Activated T-cell treated with anti-CD3 and anti-CD28 coated beads, Interleukin-2, amount 50 U/mL, for 24 hours (primary cell): ENCODE measurements around the gene RTRAF.

Source experiments
- DNase-seq: peaks from one replicate; pipeline ENCODE4 v3.0.0-alpha.2; 2020
- H3K27ac Mint-ChIP-seq: 2 replicates; pipeline ENCODE4 v1.8.0; 2020; ENCODE audit warnings: mild to moderate bottlenecking, mixed read lengths
- H3K27me3 Mint-ChIP-seq: 2 replicates; pipeline ENCODE4 v1.8.0; 2020; ENCODE audit warnings: mixed read lengths
- H3K36me3 Mint-ChIP-seq: 2 replicates; pipeline ENCODE4 v1.8.0; 2020; ENCODE audit warnings: low read depth, mixed read lengths
- H3K4me1 Mint-ChIP-seq: 2 replicates; pipeline ENCODE4 v1.8.0; 2020; ENCODE audit warnings: low read depth, mixed read lengths
- H3K4me3 Mint-ChIP-seq: 2 replicates; pipeline ENCODE4 v1.8.0; 2020; ENCODE audit warnings: mild to moderate bottlenecking, moderate library complexity, mixed read lengths
- H3K9me3 Mint-ChIP-seq: 2 replicates; pipeline ENCODE4 v1.8.0; 2020; ENCODE audit warnings: mixed read lengths

Gene RTRAF

DNA sequence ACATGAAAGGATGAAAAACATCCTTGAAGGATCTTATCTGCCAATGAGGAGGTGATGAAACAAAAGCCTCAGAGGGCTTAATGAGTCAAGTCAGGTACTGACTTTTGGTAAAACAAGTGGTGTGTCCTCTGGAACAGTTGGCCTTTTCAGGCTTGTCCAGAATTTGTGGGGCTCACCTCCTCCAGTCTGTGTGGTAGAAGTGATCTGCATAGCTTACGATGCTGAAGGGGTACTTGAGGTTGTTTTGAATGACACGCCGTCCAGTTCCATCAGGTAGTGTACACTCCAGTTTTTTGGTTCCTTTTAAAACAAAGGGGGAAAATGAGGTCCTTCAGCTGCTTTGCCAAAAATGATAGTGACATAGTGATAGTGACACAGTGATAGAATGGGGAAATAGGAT lies 17.0 kb downstream of the RTRAF start:
- H3K4me3 Mint-ChIP-seq = no peak overlapping the region
- H3K4me1 Mint-ChIP-seq = peaks cover 2% of the 10 kb centered on the region
- H3K9me3 Mint-ChIP-seq = no peaks in the 10 kb centered on the region
- no peak for DNase-seq
- H3K27me3 Mint-ChIP-seq = no peaks in the 10 kb centered on the region
- peaks cover 100% of the 10 kb centered on the region for H3K36me3 Mint-ChIP-seq
- H3K27ac Mint-ChIP-seq = peak overlapping the region; percentile 63

DNA sequence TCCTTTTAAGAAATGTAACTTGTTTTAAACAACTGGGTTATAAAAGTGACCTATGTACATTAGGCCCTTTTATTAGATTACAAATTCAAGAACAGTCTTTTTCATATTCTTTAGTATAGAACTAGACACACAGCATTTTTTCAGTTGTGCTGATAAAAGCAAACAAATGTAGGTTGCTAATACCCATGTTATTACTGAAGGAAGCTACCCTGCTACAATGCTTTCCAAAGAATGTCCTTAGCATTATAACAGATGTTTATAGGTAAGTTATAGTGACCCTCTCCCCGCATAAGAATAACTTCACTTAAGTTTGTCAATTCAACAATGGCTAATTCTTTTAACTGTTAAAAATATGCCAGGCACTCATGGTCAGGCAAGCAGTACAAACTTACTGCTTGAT lies 17.9 kb downstream of the RTRAF start:
- DNase-seq = no peak
- Mint-ChIP-seq H3K4me1 (peaks cover 2% of the 10 kb centered on the region), H3K27me3 (no peaks in the 10 kb centered on the region), H3K4me3 (no peak overlapping the region), H3K36me3 (peaks cover 100% of the 10 kb centered on the region), H3K9me3 (no peaks in the 10 kb centered on the region), H3K27ac (no peak overlapping the region)

- Mint-ChIP-seq H3K27ac (no peak overlapping the region), H3K9me3 (no peaks in the 10 kb centered on the region), H3K4me3 (no peak overlapping the region), H3K36me3 (peaks cover 98% of the 10 kb centered on the region), H3K4me1 (peaks cover 2% of the 10 kb centered on the region), H3K27me3 (no peaks in the 10 kb centered on the region)
- DNase-seq = no peak
Observed at GRCh38 chr14:52007637-52008036, 18.3 kb downstream of the RTRAF start.

- no peak overlapping the region for H3K27ac Mint-ChIP-seq
- no peak for DNase-seq
- H3K27me3 Mint-ChIP-seq = no peaks in the 10 kb centered on the region
- no peaks in the 10 kb centered on the region for H3K9me3 Mint-ChIP-seq
- H3K4me1 Mint-ChIP-seq = peaks cover 2% of the 10 kb centered on the region
- H3K4me3 Mint-ChIP-seq = no peak overlapping the region
- peaks cover 93% of the 10 kb centered on the region for H3K36me3 Mint-ChIP-seq
Observed at GRCh38 chr14:52008136-52008535, 18.8 kb downstream of the RTRAF start.

DNA sequence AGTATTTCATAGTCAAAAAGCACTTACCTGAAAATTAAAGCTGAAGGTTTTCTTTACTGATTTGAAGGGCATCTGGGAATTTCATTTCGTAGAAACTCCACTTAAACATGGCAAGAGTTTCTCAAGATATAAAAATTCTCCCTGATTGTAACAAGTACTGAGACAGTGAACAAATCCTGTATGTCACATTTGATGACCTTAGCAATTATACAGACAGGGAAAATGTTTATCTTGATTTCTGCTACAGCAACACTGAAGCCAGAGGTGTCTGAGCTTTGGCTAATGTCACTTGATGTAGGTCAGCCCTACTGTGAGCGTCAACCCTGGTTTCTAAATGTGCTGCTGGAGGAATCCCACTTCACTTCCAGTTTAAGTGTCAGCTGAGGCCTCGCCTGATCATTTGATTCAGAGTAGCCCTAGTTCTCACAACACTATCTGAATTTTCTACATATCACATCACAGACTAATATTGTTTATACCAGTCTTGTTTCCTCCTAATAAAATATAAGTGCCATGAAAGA lies 20.9 kb downstream of the RTRAF start:
- H3K36me3 Mint-ChIP-seq = peaks cover 72% of the 10 kb centered on the region
- no peaks in the 10 kb centered on the region for H3K27me3 Mint-ChIP-seq

GRCh38 chr14:52011523-52011922 lies 22.2 kb downstream of the RTRAF start:
- DNase-seq = no peak
- Mint-ChIP-seq H3K9me3 (no peaks in the 10 kb centered on the region), H3K36me3 (peaks cover 59% of the 10 kb centered on the region), H3K27me3 (peaks cover 3% of the 10 kb centered on the region), H3K4me3 (no peak overlapping the region), H3K4me1 (no peaks in the 10 kb centered on the region), H3K27ac (no peak overlapping the region)

More for the DNA sequence above, 20.9 kb downstream of the RTRAF start:
- no peak for DNase-seq
- Mint-ChIP-seq H3K4me1 (peaks cover 2% of the 10 kb centered on the region), H3K4me3 (no peak overlapping the region), H3K27ac (peak overlapping the region; percentile 2), H3K9me3 (no peaks in the 10 kb centered on the region)

GRCh38 chr14:52012635-52013034 lies 23.3 kb downstream of the RTRAF start:
- H3K4me1 Mint-ChIP-seq = no peaks in the 10 kb centered on the region
- no peak overlapping the region for H3K4me3 Mint-ChIP-seq
- no peak overlapping the region for H3K27ac Mint-ChIP-seq
- peaks cover 48% of the 10 kb centered on the region for H3K36me3 Mint-ChIP-seq
- peaks cover 11% of the 10 kb centered on the region for H3K27me3 Mint-ChIP-seq
- DNase-seq = no peak
- no peaks in the 10 kb centered on the region for H3K9me3 Mint-ChIP-seq

GRCh38 chr14:52013984-52014600 lies 24.7 kb downstream of the RTRAF start:
- Mint-ChIP-seq H3K36me3 (peaks cover 33% of the 10 kb centered on the region), H3K4me1 (no peaks in the 10 kb centered on the region), H3K27me3 (peaks cover 11% of the 10 kb centered on the region), H3K9me3 (no peaks in the 10 kb centered on the region), H3K27ac (no peak overlapping the region), H3K4me3 (no peak overlapping the region)
- no peak for DNase-seq

- DNase-seq = no peak
- Mint-ChIP-seq H3K36me3 (peaks cover 27% of the 10 kb centered on the region), H3K9me3 (no peaks in the 10 kb centered on the region), H3K4me1 (peaks cover 2% of the 10 kb centered on the region), H3K4me3 (no peak overlapping the region), H3K27ac (no peak overlapping the region), H3K27me3 (peaks cover 11% of the 10 kb centered on the region)
Observed at GRCh38 chr14:52014601-52015267, 25.4 kb downstream of the RTRAF start.

DNA sequence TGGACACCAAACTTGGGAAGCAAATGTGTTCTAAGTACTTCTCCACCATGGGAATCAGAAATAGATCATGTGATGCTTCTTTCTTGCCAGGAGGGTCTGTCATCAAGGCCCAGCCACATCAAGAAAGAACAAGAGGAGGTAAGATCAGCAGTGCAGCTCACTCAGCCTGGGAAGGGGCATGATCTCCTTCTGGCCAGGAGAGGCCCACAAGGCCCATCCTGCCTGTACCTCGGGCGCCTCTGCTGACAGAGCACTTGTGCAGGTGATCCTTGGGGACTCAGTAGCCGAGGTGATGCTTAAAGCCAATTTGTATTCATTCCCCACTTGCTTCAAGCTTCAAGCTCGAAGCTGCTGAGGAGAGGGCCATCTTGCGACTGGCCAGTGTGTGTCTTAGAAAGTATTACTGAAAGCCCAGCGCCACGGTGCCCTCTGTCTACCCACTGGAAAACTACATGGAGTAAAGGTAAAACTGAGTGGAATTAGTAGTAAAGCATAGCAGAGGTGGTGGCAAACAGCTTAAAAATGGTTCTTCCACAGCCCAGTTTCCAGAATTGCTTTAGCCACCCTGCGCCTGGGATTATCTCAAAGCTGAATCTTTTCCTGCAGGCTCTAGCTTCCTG lies 26.2 kb downstream of the RTRAF start:
- no peak overlapping the region for H3K27ac Mint-ChIP-seq
- peaks cover 8% of the 10 kb centered on the region for H3K4me1 Mint-ChIP-seq
- H3K4me3 Mint-ChIP-seq = no peak overlapping the region
- peaks cover 19% of the 10 kb centered on the region for H3K36me3 Mint-ChIP-seq
- no peak for DNase-seq
- H3K27me3 Mint-ChIP-seq = peaks cover 11% of the 10 kb centered on the region
- no peaks in the 10 kb centered on the region for H3K9me3 Mint-ChIP-seq

- no peak for DNase-seq
- Mint-ChIP-seq H3K27me3 (peaks cover 11% of the 10 kb centered on the region), H3K4me3 (no peak overlapping the region), H3K9me3 (no peaks in the 10 kb centered on the region), H3K27ac (no peak overlapping the region), H3K4me1 (peaks cover 32% of the 10 kb centered on the region), H3K36me3 (no peaks in the 10 kb centered on the region)
Observed at GRCh38 chr14:52018252-52018651, 28.9 kb downstream of the RTRAF start.

DNA sequence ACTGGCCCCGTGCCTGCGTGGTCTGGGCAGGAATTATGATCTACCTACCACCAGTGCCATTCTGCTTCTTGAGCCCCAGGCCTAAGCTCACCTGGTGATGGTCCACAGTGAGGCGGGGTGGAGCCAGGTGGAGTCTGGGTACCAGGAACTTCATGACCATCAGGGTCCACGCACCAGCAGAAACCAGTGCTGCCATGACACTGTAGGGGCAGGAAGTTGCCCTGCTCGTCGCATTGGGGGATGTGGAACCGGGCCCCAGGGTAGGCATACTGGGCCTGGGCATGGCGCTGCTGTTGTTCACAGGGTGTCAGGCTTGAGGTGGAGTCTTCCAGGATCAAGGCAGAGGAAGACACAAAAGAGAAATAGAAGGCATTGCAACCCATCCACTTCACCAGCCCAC lies 29.6 kb downstream of the RTRAF start:
- H3K27ac Mint-ChIP-seq = no peak overlapping the region
- no peaks in the 10 kb centered on the region for H3K9me3 Mint-ChIP-seq
- peaks cover 11% of the 10 kb centered on the region for H3K27me3 Mint-ChIP-seq
- no peak for DNase-seq
- H3K36me3 Mint-ChIP-seq = no peaks in the 10 kb centered on the region
- peaks cover 32% of the 10 kb centered on the region for H3K4me1 Mint-ChIP-seq
- H3K4me3 Mint-ChIP-seq = no peak overlapping the region

GRCh38 chr14:52020161-52020714 lies 30.9 kb downstream of the RTRAF start:
- peaks cover 2% of the 10 kb centered on the region for H3K9me3 Mint-ChIP-seq
- no peaks in the 10 kb centered on the region for H3K36me3 Mint-ChIP-seq
- no peak for DNase-seq
- H3K4me3 Mint-ChIP-seq = no peak overlapping the region
- H3K27me3 Mint-ChIP-seq = peaks cover 11% of the 10 kb centered on the region
- H3K4me1 Mint-ChIP-seq = peaks cover 34% of the 10 kb centered on the region
- H3K27ac Mint-ChIP-seq = no peak overlapping the region

DNA sequence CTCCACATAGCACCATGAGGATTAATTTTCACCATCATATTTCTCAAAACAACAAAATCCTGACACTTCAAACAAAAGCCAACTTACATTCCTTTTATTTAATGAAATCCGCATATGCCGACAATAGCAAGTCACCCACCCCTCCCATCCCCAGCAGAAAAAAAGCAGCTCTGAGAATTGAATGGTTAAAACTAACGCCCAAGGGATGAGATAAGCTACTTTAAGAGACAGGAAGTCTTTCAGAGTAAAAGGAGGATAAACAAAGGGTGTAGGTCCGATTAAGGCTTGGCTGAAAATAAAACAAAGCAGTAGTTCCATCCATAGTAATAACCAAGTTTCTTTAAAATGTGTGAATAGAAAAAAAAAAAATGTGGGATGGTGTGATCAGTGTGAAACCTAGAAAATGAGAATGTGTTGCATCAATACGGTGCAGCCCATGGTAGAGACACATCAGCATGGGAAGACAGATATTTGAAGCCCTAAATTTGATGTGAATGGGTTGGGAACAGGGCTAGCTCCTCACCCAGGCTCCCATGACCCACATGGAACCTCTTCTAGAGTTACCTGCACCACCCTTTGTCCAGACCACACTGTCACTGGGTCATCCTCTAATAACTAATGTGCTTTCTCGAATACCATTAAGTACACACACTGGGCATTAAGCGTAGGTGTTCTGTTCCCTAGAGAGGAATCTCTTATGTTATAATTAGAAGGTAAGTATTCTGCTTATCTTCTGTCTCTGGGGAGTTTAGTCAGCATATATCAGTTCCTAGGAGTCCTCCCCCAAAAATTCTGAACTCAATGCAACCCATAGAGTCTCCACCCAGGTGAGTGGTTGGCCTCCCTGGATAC lies 31.7 kb downstream of the RTRAF start:
- DNase-seq = no peak
- Mint-ChIP-seq H3K27me3 (peaks cover 11% of the 10 kb centered on the region), H3K4me3 (no peak overlapping the region), H3K9me3 (peaks cover 2% of the 10 kb centered on the region), H3K27ac (no peak overlapping the region), H3K4me1 (peaks cover 41% of the 10 kb centered on the region), H3K36me3 (no peaks in the 10 kb centered on the region)
